GM19025 (cell line): Measurements from ENCODE around the gene NR2C2.
"Not testable (repeated sequence)": the region's sequence is repeated elsewhere in the genome, so short reads cannot be mapped to it uniquely, and the experiment has no call there.

ENCODE experiments used
- ATAC-seq: cut with Tn5 transposase; IDR thresholded peaks from one replicate; pipeline ENCODE4 v1.9.1; 2021; ENCODE audit warnings: mild to moderate bottlenecking, low read depth, moderate library complexity; ENCODE audit not compliant: unreplicated experiment

NR2C2 gene

GRCh38 chr3:14957153-14957552 lies 9.8 kb downstream of the NR2C2 start:
- ATAC-seq = no peak

GRCh38 chr3:14957925-14958324 lies 10.5 kb downstream of the NR2C2 start:
- ATAC-seq = no peak

- ATAC-seq = no peak
Observed at GRCh38 chr3:14959359-14959943, 12.1 kb downstream of the NR2C2 start.

GRCh38 chr3:14962762-14963161 lies 15.4 kb downstream of the NR2C2 start:
- ATAC-seq = no peak

GRCh38 chr3:14967285-14967684 lies 19.9 kb downstream of the NR2C2 start:
- ATAC-seq = no peak

GRCh38 chr3:14969671-14970070 lies 22.3 kb downstream of the NR2C2 start:
- no peak for ATAC-seq

- no peak for ATAC-seq
Observed at GRCh38 chr3:14976317-14976716, 28.9 kb downstream of the NR2C2 start.

GRCh38 chr3:14980689-14981088 lies 33.3 kb downstream of the NR2C2 start:
- no peak for ATAC-seq

- no peak for ATAC-seq
Observed at GRCh38 chr3:14984581-14985113, 37.3 kb downstream of the NR2C2 start.

GRCh38 chr3:14988988-14989394 lies 41.6 kb downstream of the NR2C2 start:
- ATAC-seq = peak; percentile 100

- no peak for ATAC-seq
Observed at GRCh38 chr3:14989943-14990779, 42.8 kb downstream of the NR2C2 start.

- ATAC-seq = no peak
Observed at GRCh38 chr3:14990780-14991148, 43.4 kb downstream of the NR2C2 start.

- ATAC-seq = no peak
Observed at GRCh38 chr3:14991151-14991742, 43.9 kb downstream of the NR2C2 start.

- no peak for ATAC-seq
Observed at GRCh38 chr3:14991818-14992612, 44.6 kb downstream of the NR2C2 start.

- ATAC-seq = no peak
Observed at GRCh38 chr3:14997941-14998340, 50.6 kb downstream of the NR2C2 start.

GRCh38 chr3:14999182-14999581 lies 51.8 kb downstream of the NR2C2 start:
- not testable (repeated sequence) for ATAC-seq

GRCh38 chr3:15007681-15008141 lies 60.3 kb downstream of the NR2C2 start:
- no peak for ATAC-seq

GRCh38 chr3:15009167-15009566 lies 61.8 kb downstream of the NR2C2 start:
- no peak for ATAC-seq

- ATAC-seq = no peak
Observed at GRCh38 chr3:15010664-15011063, 63.3 kb downstream of the NR2C2 start.

GRCh38 chr3:15011174-15011573 lies 63.8 kb downstream of the NR2C2 start:
- ATAC-seq = no peak
